GM20000 (cell line): Measurements from ENCODE around the gene ELL2.
"Not testable (repeated sequence)": the region's sequence is repeated elsewhere in the genome, so short reads cannot be mapped to it uniquely, and the experiment has no call there.

ENCODE experiments used
- DNase-seq: peaks from one replicate; pipeline ENCODE4 v3.0.0; 2012; ENCODE audit warnings: low spot score
- CTCF ChIP-seq: IDR thresholded peaks from 2 replicates; pipeline ENCODE4 v1.5.1; 2012; ENCODE audit warnings: mild to moderate bottlenecking, control low read depth; ENCODE audit errors: extremely low read depth, missing control alignments

ELL2 gene

GRCh38 chr5:95858023-95858461 lies 103.6 kb downstream of the ELL2 start:
- no peak for DNase-seq

GRCh38 chr5:95857185-95857945 lies 104.3 kb downstream of the ELL2 start:
- no peak for DNase-seq
- TF ChIP-seq CTCF = no peak

More at GRCh38 chr5:95858023-95858461, 103.6 kb downstream of the ELL2 start:
- TF ChIP-seq CTCF = no peak

GRCh38 chr5:95856501-95856981 lies 105.1 kb downstream of the ELL2 start:
- TF ChIP-seq CTCF = no peak
- DNase-seq = no peak

GRCh38 chr5:95853490-95853889 lies 108.2 kb downstream of the ELL2 start:
- DNase-seq = no peak
- TF ChIP-seq CTCF = no peak

- DNase-seq = no peak
- TF ChIP-seq CTCF = no peak
Measured at GRCh38 chr5:95852567-95852966, 109.1 kb downstream of the ELL2 start.

GRCh38 chr5:95851141-95851540 lies 110.5 kb downstream of the ELL2 start:
- DNase-seq = not testable (repeated sequence)

GRCh38 chr5:95850391-95850894 lies 111.2 kb downstream of the ELL2 start:
- no peak for TF ChIP-seq CTCF
- no peak for DNase-seq

GRCh38 chr5:95848701-95849100 lies 113.0 kb downstream of the ELL2 start:
- no peak for DNase-seq
- TF ChIP-seq CTCF = no peak
